Measurements from ENCODE around the gene TLX3.
"Not testable (repeated sequence)": the region's sequence is repeated elsewhere in the genome, so short reads cannot be mapped to it uniquely, and the experiment has no call there.

TLX3 gene

GRCh38 chr5:171330021-171330420 lies 21.0 kb downstream of the TLX3 start:
- DNase-seq: no peak

- DNase-seq: no peak
Measured at GRCh38 chr5:171335616-171336015, 26.6 kb downstream of the TLX3 start.

- DNase-seq: no peak
Measured at GRCh38 chr5:171336521-171337209, 27.6 kb downstream of the TLX3 start.

GRCh38 chr5:171337210-171337569 lies 28.1 kb downstream of the TLX3 start:
- DNase-seq: no peak

GRCh38 chr5:171340042-171340441 lies 31.0 kb downstream of the TLX3 start:
- DNase-seq: no peak

GRCh38 chr5:171340491-171340890 lies 31.4 kb downstream of the TLX3 start:
- DNase-seq: no peak

GRCh38 chr5:171342362-171343111 lies 33.5 kb downstream of the TLX3 start:
- DNase-seq: no peak

- no peak for DNase-seq
Measured at GRCh38 chr5:171344936-171345608, 36.0 kb downstream of the TLX3 start.

- DNase-seq: no peak
Measured at GRCh38 chr5:171351536-171352073, 42.6 kb downstream of the TLX3 start.

- DNase-seq: no peak
Measured at GRCh38 chr5:171355302-171355724, 46.3 kb downstream of the TLX3 start.

- DNase-seq: no peak
Measured at GRCh38 chr5:171357843-171358242, 48.8 kb downstream of the TLX3 start.

GRCh38 chr5:171361151-171361550 lies 52.1 kb downstream of the TLX3 start:
- not testable (repeated sequence) for DNase-seq

Measured in SIG-M5 (cell line).